ENCODE measurements around the gene PDHB.
A peak's percentile ranks its signal among the peaks of the same experiment; 100 is the strongest.

DNA sequence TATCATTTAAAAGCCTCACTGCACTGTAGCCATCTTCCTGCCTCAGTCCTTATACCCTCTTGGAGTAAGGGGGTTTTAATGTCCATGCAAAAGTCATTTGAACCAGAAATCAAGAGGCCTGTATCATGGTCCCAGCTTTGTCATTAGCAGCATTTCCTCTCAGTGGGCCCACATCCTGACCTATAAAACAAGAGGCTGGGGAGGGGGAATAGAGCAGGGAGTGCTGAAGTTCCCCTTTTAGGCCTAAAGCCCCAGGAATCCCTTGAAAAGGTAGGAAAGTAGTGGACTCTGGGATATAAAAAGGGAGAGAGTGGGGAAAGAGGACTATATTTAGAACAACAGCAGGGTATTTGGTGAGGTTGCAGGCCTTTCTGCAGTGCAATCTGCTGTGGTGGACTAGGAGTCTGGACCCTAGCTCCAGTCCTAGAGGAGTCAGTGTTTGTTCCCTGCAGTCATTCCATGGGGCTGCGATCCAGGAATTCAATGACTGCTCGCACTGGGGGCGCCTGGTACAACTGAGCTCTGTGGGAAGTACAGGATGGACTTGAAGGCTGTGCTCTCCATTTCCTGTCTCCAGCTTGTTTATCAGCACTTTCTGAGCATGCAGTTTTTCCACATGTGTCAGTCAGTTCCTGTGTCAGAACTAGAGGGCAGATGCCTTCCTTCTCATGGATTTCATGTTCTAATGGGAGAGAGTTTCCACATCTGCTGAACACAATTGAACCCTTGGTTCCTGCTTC is 46.8 kb downstream of the PDHB start:
- TF ChIP-seq, protein P1, sequence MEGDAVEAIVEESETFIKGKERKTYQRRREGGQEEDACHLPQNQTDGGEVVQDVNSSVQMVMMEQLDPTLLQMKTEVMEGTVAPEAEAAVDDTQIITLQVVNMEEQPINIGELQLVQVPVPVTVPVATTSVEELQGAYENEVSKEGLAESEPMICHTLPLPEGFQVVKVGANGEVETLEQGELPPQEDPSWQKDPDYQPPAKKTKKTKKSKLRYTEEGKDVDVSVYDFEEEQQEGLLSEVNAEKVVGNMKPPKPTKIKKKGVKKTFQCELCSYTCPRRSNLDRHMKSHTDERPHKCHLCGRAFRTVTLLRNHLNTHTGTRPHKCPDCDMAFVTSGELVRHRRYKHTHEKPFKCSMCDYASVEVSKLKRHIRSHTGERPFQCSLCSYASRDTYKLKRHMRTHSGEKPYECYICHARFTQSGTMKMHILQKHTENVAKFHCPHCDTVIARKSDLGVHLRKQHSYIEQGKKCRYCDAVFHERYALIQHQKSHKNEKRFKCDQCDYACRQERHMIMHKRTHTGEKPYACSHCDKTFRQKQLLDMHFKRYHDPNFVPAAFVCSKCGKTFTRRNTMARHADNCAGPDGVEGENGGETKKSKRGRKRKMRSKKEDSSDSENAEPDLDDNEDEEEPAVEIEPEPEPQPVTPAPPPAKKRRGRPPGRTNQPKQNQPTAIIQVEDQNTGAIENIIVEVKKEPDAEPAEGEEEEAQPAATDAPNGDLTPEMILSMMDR (IDR thresholded peaks at IDR 0.05) = no peak
- TF ChIP-seq POLR2A (IDR thresholded peaks at IDR 0.05) = peak in 1 of 2 donors; percentile 33
